Ureter (tissue), 1 donor: ENCODE measurements around the gene GSTO1. TPM values are rescaled to one million over a fixed set of nuclear protein-coding genes. Genes with fewer than 3 reads are reported as not detected.
"Not testable (repeated sequence)": the region's sequence is repeated elsewhere in the genome, so short reads cannot be mapped to it uniquely, and the experiment has no call there.

Experiments
- DNase-seq: peaks from one replicate; pipeline ENCODE4 v3.0.0-alpha.2; 2020; ENCODE audit warnings: low spot score
- total RNA-seq: library from RNA; stranded (reverse); gene quantifications from one replicate; pipeline ENCODE4 v1.2.4, GENCODE V29; 2023
- donor health status: DM: yes; HTN: yes; CAD: no.

Gene GSTO1
- 79.4 TPM for total RNA-seq

- DNase-seq = peak; percentile 87
Observed at GRCh38 chr10:104254493-104255310, at the start of gene GSTO1. Gene GSTO1, plus strand, starts transcription at chr10:104254892. Its CDS starts 37 bp downstream, at chr10:104254929.

- no peak for DNase-seq
Observed at GRCh38 chr10:104208730-104209129, 46.0 kb upstream of the GSTO1 start.

GRCh38 chr10:104209575-104210198 lies 45.0 kb upstream of the GSTO1 start:
- DNase-seq = peak; percentile 50

- no peak for DNase-seq
Observed at GRCh38 chr10:104216631-104217030, 38.1 kb upstream of the GSTO1 start.

GRCh38 chr10:104218751-104219150 lies 35.9 kb upstream of the GSTO1 start:
- no peak for DNase-seq

- no peak for DNase-seq
Observed at GRCh38 chr10:104220522-104220921, 34.2 kb upstream of the GSTO1 start.

- no peak for DNase-seq
Observed at GRCh38 chr10:104223304-104223703, 31.4 kb upstream of the GSTO1 start.

- DNase-seq = no peak
Observed at GRCh38 chr10:104230490-104230889, 24.2 kb upstream of the GSTO1 start.

GRCh38 chr10:104231784-104232612 lies 22.7 kb upstream of the GSTO1 start, which contains the start of gene CFAP43:
Gene CFAP43, minus strand, starts transcription at chr10:104232364. Its CDS starts 118 bp downstream, at chr10:104232246.
- DNase-seq = peak; percentile 99

- no peak for DNase-seq
Observed at GRCh38 chr10:104232613-104233102, 22.0 kb upstream of the GSTO1 start.

- no peak for DNase-seq
Observed at GRCh38 chr10:104233817-104234216, 20.9 kb upstream of the GSTO1 start.

GRCh38 chr10:104234934-104235333 lies 19.8 kb upstream of the GSTO1 start:
- DNase-seq = no peak

- no peak for DNase-seq
Observed at GRCh38 chr10:104235801-104236200, 18.9 kb upstream of the GSTO1 start.

GRCh38 chr10:104240078-104240477 lies 14.6 kb upstream of the GSTO1 start:
- DNase-seq = no peak

- DNase-seq = no peak
Observed at GRCh38 chr10:104242545-104242944, 12.1 kb upstream of the GSTO1 start.

- not testable (repeated sequence) for DNase-seq
Observed at GRCh38 chr10:104243009-104243408, 11.7 kb upstream of the GSTO1 start.

GRCh38 chr10:104243512-104243911 lies 11.2 kb upstream of the GSTO1 start:
- DNase-seq = no peak

GRCh38 chr10:104245066-104245632 lies 9.5 kb upstream of the GSTO1 start:
- no peak for DNase-seq

GRCh38 chr10:104246976-104247375 lies 7.7 kb upstream of the GSTO1 start:
- DNase-seq = no peak

GRCh38 chr10:104247513-104248146 lies 7.1 kb upstream of the GSTO1 start:
- DNase-seq = no peak

- not testable (repeated sequence) for DNase-seq
Observed at GRCh38 chr10:104248931-104249330, 5.8 kb upstream of the GSTO1 start.
